Left lung (tissue), 10 donors: ENCODE measurements around the gene ABCA5. TPM values are rescaled to one million over a fixed set of nuclear protein-coding genes. Genes with fewer than 3 reads are reported as not detected.

ENCODE experiments used
- ATAC-seq: fragments of 200-7000 bp; cut with Tn5 transposase; one replicate; pipeline ENCODE4 v1.9.1; 2020; ENCODE audit warnings: moderate library complexity
- DNase-seq, 4 donors: peaks; one replicate each; pipeline ENCODE4 v3.0.0-alpha.2; 2013 to 2020
- H3K27ac ChIP-seq, 2 donors: fragments of 200-600 bp; sonication (generic) in 1 of 2; one replicate each; pipeline versions ENCODE4 v1.5.0 to v1.8.0; 2020 to 2021
- H3K27me3 ChIP-seq, 2 donors: fragments of 200-600 bp; sonication (generic) in 1 of 2; one replicate each; pipeline versions ENCODE4 v1.5.0 to v1.8.0; 2020 to 2021
- H3K36me3 ChIP-seq, 2 donors: fragments of 200-600 bp; sonication (generic) in 1 of 2; one replicate each; pipeline versions ENCODE4 v1.5.0 to v1.8.0; 2020 to 2021
- H3K4me1 ChIP-seq, 2 donors: fragments of 200-600 bp; one replicate each; pipeline ENCODE4 v1.8.0; 2021
- H3K4me3 ChIP-seq, 2 donors: fragments of 200-600 bp; sonication (generic) in 1 of 2; one replicate each; pipeline versions ENCODE4 v1.5.0 to v1.8.0; 2020 to 2021; ENCODE audit warnings: mild to moderate bottlenecking in 1 of 2
- H3K9me3 ChIP-seq, 2 donors: fragments of 200-600 bp; sonication (generic) in 1 of 2; one replicate each; pipeline versions ENCODE4 v1.5.0 to v1.8.0; 2020 to 2021
- intact Hi-C, 2 donors: fragments of 100-400 bp; cut with DNase I; formaldehyde crosslinking; loops; one replicate each; pipeline versions ENCODE4 v1.11.2 to v1.14.2; 2022
- polyA plus RNA-seq, 6 donors: library from polyadenylated mRNA; unstranded; fragments of 120-200 nt; gene quantifications; one replicate each; pipeline ENCODE4 v1.2.1, GENCODE V29; 2013; ENCODE audit not compliant: insufficient read length in 6 of 6
- total RNA-seq, 2 donors: library from RNA; stranded (reverse); fragmentation: NEBNext Ultra II Directional; extraction: Animal tissue kit (Norgen Biotek cat#: 25700); gene quantifications; one replicate each; pipeline ENCODE4 v1.2.1, GENCODE V29; 2021
- TF ChIP-seq, protein P1 (sequence below), 2 donors: fragments of 200-600 bp; sonication (generic) in 1 of 2; IDR thresholded peaks; one replicate each; pipeline versions ENCODE4 v1.5.0 to v1.8.0; 2021; ENCODE audit warnings: antibody characterized with exemption in 2 of 2
- donor health status: DM: no; HTN: yes; CAD: no.
- donor health status: DM: no; HTN: no; CAD: no.

Gene ABCA5
- total and polyA plus RNA-seq, 8 donors = 14.7 to 29.8 (median 20.0) TPM

DNA sequence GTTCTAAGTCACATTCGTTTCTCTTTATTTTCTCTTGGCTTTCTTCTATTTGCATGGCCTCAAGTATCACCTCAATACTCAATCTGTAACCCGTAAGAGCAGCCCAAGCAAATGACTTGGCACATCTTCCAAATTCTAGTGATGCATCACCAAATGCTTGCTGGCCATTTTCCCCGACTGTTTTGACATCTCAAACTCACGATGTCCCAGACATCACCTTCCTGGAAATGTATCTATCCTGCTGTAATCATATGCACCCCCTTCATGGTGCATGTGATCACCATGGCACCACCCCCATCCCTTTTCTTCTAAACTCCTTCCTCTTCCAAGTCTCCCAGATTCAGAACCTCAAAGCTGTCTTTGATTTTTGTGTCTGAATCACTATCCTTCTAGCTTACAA is 24.0 kb upstream of the ABCA5 start:
- no peaks in the 10 kb centered on the region for H3K9me3 ChIP-seq

DNA sequence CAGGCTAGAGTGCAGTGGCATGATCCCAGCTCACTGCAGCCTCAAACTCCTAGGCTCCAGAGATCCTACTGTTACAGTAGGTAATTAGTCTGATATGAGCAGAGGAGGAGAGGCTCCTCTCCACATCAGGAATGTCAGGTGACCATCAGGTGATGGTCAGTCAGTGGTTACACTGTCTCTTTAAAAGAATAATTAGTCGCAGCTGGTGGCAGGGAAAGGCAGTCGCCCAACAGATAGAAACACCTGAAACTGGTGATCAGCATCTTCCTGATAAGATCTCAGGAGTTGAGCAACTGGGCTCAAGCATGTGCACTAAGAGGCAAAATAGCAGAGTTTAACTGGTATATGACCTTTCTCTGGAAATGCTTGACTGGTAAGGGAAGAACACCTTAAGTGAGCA is 21.5 kb upstream of the ABCA5 start:
- no peak for DNase-seq
- Histone ChIP-seq H3K4me1 (no peaks in the 10 kb centered on the region), H3K36me3 (no peaks in the 10 kb centered on the region), H3K27me3 (peaks cover 4 to 5% of the 10 kb centered on the region in 2 donors), H3K9me3 (no peaks in the 10 kb centered on the region), H3K27ac (no peak overlapping the region), H3K4me3 (no peak overlapping the region)
- intact Hi-C loops = no loop called here
- no peak for ATAC-seq
- TF ChIP-seq, protein P1, sequence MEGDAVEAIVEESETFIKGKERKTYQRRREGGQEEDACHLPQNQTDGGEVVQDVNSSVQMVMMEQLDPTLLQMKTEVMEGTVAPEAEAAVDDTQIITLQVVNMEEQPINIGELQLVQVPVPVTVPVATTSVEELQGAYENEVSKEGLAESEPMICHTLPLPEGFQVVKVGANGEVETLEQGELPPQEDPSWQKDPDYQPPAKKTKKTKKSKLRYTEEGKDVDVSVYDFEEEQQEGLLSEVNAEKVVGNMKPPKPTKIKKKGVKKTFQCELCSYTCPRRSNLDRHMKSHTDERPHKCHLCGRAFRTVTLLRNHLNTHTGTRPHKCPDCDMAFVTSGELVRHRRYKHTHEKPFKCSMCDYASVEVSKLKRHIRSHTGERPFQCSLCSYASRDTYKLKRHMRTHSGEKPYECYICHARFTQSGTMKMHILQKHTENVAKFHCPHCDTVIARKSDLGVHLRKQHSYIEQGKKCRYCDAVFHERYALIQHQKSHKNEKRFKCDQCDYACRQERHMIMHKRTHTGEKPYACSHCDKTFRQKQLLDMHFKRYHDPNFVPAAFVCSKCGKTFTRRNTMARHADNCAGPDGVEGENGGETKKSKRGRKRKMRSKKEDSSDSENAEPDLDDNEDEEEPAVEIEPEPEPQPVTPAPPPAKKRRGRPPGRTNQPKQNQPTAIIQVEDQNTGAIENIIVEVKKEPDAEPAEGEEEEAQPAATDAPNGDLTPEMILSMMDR (IDR thresholded peaks at IDR 0.05) = no peak

More for the DNA sequence above, 24.0 kb upstream of the ABCA5 start:
- H3K36me3 ChIP-seq = no peaks in the 10 kb centered on the region
- ATAC-seq = no peak
- intact Hi-C loops = no loop called here
- H3K4me3 ChIP-seq = no peak overlapping the region
- H3K4me1 ChIP-seq = no peaks in the 10 kb centered on the region
- H3K27me3 ChIP-seq = peaks cover 4 to 5% of the 10 kb centered on the region in 2 donors
- TF ChIP-seq, protein P1 (IDR thresholded peaks at IDR 0.05) = no peak
- no peak overlapping the region for H3K27ac ChIP-seq
- DNase-seq = no peak

DNA sequence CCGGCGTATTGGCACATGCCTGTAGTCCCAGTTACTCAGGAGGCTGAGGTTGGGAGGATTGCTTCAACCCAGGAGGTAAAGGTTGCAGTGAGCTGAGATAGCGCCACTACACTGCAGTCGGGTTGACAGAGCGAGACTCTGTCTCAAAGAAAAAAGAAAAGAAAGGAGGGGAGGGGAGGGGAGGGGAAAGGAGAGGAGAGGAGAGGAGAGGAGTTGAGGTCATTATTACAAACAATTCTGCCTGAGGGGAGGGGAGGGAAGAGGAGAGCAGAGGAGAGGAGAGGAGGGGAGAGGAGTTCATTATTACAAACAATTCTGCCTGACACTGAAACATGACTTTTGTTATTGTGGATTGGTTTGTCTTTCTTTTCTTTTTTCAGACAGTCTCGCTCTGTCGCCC is 19.8 kb upstream of the ABCA5 start:
- TF ChIP-seq, protein P1 (IDR thresholded peaks at IDR 0.05) = no peak
- intact Hi-C loops = no loop called here
- no peak overlapping the region for H3K27ac ChIP-seq
- no peaks in the 10 kb centered on the region for H3K36me3 ChIP-seq
- no peak for ATAC-seq
- H3K4me1 ChIP-seq = no peaks in the 10 kb centered on the region
- DNase-seq = no peak
- no peaks in the 10 kb centered on the region for H3K9me3 ChIP-seq
- peaks cover 0 to under 1% of the 10 kb centered on the region in 2 donors for H3K27me3 ChIP-seq
- no peak overlapping the region for H3K4me3 ChIP-seq

DNA sequence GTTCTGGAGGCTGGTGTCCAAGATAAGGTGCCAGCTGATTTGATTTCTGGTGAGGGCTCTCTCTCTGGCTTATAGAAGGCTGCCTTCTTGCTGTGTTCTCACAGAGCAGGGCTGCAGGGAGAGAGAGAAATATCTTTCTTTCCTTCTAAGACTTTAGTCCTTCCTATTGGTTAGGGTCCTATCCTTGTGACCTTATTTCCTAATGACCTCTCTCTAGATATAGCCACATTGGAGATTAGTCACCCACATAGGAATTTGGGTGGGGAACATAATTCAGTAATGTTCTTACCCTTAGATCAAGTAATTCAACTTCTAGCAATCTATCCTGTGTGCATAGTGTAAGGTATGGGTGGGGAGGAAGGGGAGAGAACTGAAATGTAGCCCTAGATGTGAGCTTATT is 18.0 kb upstream of the ABCA5 start:
- H3K4me3 ChIP-seq = no peak overlapping the region
- no peaks in the 10 kb centered on the region for H3K36me3 ChIP-seq
- no peak overlapping the region for H3K27ac ChIP-seq
- TF ChIP-seq, protein P1 (IDR thresholded peaks at IDR 0.05) = no peak
- intact Hi-C loops = no loop called here
- H3K4me1 ChIP-seq = no peaks in the 10 kb centered on the region
- H3K9me3 ChIP-seq = no peaks in the 10 kb centered on the region
- no peak for DNase-seq
- ATAC-seq = no peak
- H3K27me3 ChIP-seq = no peaks in the 10 kb centered on the region

DNA sequence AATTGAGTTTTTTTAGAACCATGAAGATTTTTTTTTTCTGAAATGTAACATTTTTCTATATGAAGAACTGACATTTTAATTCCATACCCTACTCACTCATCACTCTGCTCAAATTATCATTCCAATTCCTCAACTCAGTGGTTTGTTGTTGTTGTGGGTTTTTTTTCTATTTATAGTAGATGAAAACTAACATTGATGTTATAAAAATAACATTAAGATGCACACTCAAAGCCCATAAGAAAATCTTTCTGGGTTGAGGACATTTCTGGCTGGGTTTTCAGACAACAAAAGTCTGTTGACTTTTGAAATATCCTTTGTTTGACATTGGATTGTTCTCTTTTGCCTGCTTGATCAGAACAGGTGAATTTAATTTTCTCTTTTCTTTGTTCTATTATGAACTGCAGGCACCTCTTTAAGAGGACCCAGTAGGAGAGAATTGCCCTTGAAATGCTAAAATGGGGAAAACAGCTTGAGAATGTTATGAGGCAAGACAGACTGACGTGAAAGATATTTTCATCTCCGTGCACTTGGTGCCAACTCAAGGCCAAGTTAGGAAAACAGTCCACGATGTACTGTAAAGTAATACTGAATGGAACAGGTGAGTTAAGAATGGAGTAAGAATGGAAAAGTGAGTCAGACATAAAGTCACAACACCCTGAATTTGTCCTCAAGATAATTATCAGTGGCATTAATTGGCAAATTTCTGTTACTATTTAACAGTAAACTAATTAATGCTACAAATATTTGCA is 16.1 kb upstream of the ABCA5 start:
- TF ChIP-seq, protein P1 (IDR thresholded peaks at IDR 0.05) = no peak

More for the DNA sequence above, 16.1 kb upstream of the ABCA5 start:
- intact Hi-C loops = no loop called here
- Histone ChIP-seq H3K9me3 (no peaks in the 10 kb centered on the region), H3K36me3 (no peaks in the 10 kb centered on the region), H3K4me3 (no peak overlapping the region), H3K4me1 (no peaks in the 10 kb centered on the region), H3K27ac (no peak overlapping the region), H3K27me3 (no peaks in the 10 kb centered on the region)
- DNase-seq (no peak), ATAC-seq (no peak)
